BJ (cell line): ENCODE results near the gene RRP12. TPM values are rescaled to one million over a fixed set of nuclear protein-coding genes. Genes with fewer than 3 reads are reported as not detected.

Source experiments
- CTCF ChIA-PET: fragments of 350-600 bp; formaldehyde crosslinking; extraction: SDS; loops from one replicate; lab custom pipeline; 2021; ENCODE audit warnings: antibody characterized with exemption, inconsistent platforms; lab: Yijun Ruan, JAX
- POLR2A ChIA-PET: fragments of 300-600 bp; sonication (Branson Sonifier 250); formaldehyde crosslinking; extraction: SDS; loops from one replicate; lab custom pipeline; 2021; ENCODE audit warnings: antibody characterized with exemption; lab: Charles Lee
- DNase-seq: peaks from one replicate; pipeline ENCODE4 v3.0.0-alpha.2; 2011; ENCODE audit warnings: low read depth
- H3K27me3 ChIP-seq: 2 replicates; pipeline ENCODE4 v1.6.0; 2011; ENCODE audit warnings: low read length; ENCODE audit not compliant: control insufficient read depth, insufficient read depth
- H3K36me3 ChIP-seq: 2 replicates; pipeline ENCODE4 v1.5.1; 2011; ENCODE audit warnings: low read length; ENCODE audit not compliant: control insufficient read depth, insufficient read depth
- H3K4me3 ChIP-seq: 2 replicates; pipeline ENCODE4 v1.5.1; 2011; ENCODE audit warnings: low read depth, mild to moderate bottlenecking, control low read depth, low read length
- CTCF ChIP-seq: IDR thresholded peaks from 2 replicates; pipeline ENCODE4 v1.5.1; 2011; ENCODE audit warnings: low read depth, mild to moderate bottlenecking, control low read depth, inconsistent platforms, low read length, moderate library complexity; ENCODE audit not compliant: insufficient read depth
- polyA plus RNA-seq: library from polyadenylated mRNA; depleted of rRNA; stranded (reverse); fragments of >200 nt; gene quantifications from 2 replicates; pipeline ENCODE4 v1.2.3, GENCODE V29; 2011

RRP12 gene
- polyA plus RNA-seq, 1 experiment, result 16.3 TPM

- ChIA-PET CTCF (interaction anchor here (0.7 to 4.1 kb wide), 6 partner anchors 9 to 351 kb away, joined by 3 to 28 read pairs (median 6); no protein-coding TSS in a partner anchor), POLR2A (no interaction called here)
- Histone ChIP-seq H3K27me3 (peaks cover 2% of the 10 kb centered on the region; the same call in 1 of the 2 replicates), H3K4me3 (no peak overlapping the region), H3K36me3 (no peaks in the 10 kb centered on the region)
- no peak for DNase-seq
- no peak for TF ChIP-seq CTCF
These were observed 69.9 kb downstream of the RRP12 start for GRCh38 chr10:97331153-97331703.

GRCh38 chr10:97329766-97330165 lies 71.4 kb downstream of the RRP12 start:
- no peaks in the 10 kb centered on the region for H3K36me3 ChIP-seq
- H3K4me3 ChIP-seq, result no peak overlapping the region
- no peak for TF ChIP-seq CTCF
- H3K27me3 ChIP-seq, result no peaks in the 10 kb centered on the region
- CTCF ChIA-PET, result interaction anchor here (0.6 kb wide), 1 partner anchor 55 kb away, joined by 4 read pairs; no protein-coding TSS in a partner anchor
- DNase-seq, result no peak
- POLR2A ChIA-PET, result interaction anchor here (0.6 kb wide), 1 partner anchor 516 kb away, joined by 3 read pairs; no protein-coding TSS in a partner anchor

- no peak overlapping the region for H3K4me3 ChIP-seq
- ChIA-PET CTCF (no interaction called here), POLR2A (no interaction called here)
- DNase-seq, result no peak
- no peaks in the 10 kb centered on the region for H3K27me3 ChIP-seq
- H3K36me3 ChIP-seq, result no peaks in the 10 kb centered on the region
- no peak for TF ChIP-seq CTCF
These were observed 72.3 kb downstream of the RRP12 start for GRCh38 chr10:97328646-97329453.

- Histone ChIP-seq H3K27me3 (no peaks in the 10 kb centered on the region), H3K36me3 (no peaks in the 10 kb centered on the region), H3K4me3 (no peak overlapping the region)
- no peak for DNase-seq
- POLR2A ChIA-PET, result no interaction called here
- no peak for TF ChIP-seq CTCF
- CTCF ChIA-PET, result interaction anchor here (0.9 kb wide), 1 partner anchor 255 kb away, joined by 3 read pairs; no protein-coding TSS in a partner anchor
These were observed 73.5 kb downstream of the RRP12 start for GRCh38 chr10:97327348-97328294.

GRCh38 chr10:97325754-97326153 lies 75.4 kb downstream of the RRP12 start:
- DNase-seq, result no peak
- ChIA-PET CTCF (interaction anchor here (1.2 kb wide), 1 partner anchor 253 kb away, joined by 4 read pairs; no protein-coding TSS in a partner anchor), POLR2A (no interaction called here)

More at GRCh38 chr10:97325754-97326153, 75.4 kb downstream of the RRP12 start:
- Histone ChIP-seq H3K36me3 (no peaks in the 10 kb centered on the region), H3K4me3 (no peak overlapping the region), H3K27me3 (no peaks in the 10 kb centered on the region)
- no peak for TF ChIP-seq CTCF
